DMS79 treated with DMSO at 0.1 percent for 48 hours (cell line): Measurements from ENCODE around the gene INHA.

Experiments used
- DNase-seq: peaks from one replicate; lab custom pipeline; 2025; lab: John Stamatoyannopoulos, UW

Gene INHA

GRCh38 chr2:219572237-219573001 is at the start of gene INHA:
INHA (plus strand) TSS chr2:219572310; CDS start chr2:219572375, 65 bp downstream.
- DNase-seq = no peak

GRCh38 chr2:219523031-219523671 is 49.0 kb upstream of the INHA start:
- DNase-seq = no peak

GRCh38 chr2:219524817-219525216 is 47.3 kb upstream of the INHA start:
- DNase-seq = no peak

- DNase-seq = no peak
These were observed 46.4 kb upstream of the INHA start for GRCh38 chr2:219525533-219526232.

DNA sequence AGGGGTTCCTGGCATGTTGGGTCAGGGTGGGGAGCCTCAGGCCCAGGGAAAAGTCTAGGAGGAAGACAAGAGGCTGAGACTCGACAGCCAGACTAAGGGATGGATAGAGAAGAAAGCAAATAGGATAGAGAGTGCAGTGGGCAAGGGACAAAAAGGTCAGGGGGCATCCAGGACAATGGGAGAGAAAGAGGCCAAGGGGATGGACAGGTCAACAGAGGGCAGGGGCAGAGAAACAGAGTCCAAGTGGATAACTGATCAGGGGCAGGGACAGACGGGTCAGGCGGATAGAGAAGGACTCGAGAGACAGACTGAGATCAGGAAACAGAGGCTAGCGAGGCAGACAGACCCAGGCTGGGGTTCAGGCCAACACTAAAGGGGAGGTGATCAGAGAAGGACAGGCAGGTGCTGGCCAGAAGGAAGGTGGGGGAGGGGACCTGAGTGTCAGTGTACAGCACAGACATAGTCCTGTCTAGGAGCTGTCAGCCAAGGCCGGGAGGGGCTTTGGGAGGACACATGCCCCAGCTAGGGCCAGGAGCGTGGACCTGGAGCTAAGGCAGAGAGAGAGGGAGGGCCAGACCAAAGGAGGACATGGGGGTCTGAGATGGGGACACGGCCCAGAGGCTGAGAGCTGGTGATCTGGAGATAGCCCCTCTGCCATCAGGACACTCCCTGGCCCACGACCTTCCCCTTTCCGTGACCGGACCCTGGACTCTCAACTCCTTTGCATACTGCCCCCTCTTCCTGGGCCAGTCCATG is 45.6 kb upstream of the INHA start:
- DNase-seq = no peak

DNA sequence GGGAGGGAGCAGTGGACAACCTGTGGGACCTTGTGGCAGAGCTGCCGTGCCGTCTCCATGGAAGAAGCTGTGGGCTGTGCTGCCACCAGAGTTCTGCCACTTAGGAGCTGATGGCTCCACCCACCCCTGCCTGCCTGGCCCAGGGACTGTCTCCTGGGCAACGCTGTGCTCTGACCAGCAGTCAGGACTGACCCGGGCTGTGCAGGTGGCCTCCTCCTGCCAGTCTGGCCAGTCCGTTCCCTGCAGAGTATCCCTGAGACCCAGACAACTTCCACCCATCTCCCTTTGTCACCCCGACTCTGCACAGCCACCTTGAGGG is 45.1 kb upstream of the INHA start:
- peak; percentile 27 for DNase-seq

DNA sequence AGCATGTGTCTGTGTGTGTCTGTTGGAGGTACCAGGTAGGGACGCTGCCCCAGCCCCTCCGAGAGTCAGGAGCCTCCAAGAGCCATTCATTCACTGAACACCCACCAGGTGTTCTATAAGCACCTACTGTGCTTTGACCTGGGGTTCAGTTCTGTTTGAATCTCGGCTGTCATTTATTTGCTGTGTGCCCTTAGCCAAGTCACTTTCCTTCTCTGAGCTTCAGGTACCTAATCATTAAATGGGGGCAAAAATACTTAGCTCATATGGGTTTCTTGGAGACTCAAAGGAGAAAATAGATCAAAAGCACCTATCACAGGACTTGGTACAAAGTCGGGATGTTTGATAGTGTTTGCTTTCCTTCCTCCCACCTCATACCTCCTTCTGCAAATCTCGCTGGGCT is 44.6 kb upstream of the INHA start:
- no peak for DNase-seq

- DNase-seq = peak; percentile 66
These were observed 41.8 kb upstream of the INHA start for GRCh38 chr2:219530048-219530963.

GRCh38 chr2:219531639-219532377 is 40.3 kb upstream of the INHA start:
- DNase-seq = peak; percentile 46

- no peak for DNase-seq
These were observed 39.8 kb upstream of the INHA start for GRCh38 chr2:219532378-219532649.

DNA sequence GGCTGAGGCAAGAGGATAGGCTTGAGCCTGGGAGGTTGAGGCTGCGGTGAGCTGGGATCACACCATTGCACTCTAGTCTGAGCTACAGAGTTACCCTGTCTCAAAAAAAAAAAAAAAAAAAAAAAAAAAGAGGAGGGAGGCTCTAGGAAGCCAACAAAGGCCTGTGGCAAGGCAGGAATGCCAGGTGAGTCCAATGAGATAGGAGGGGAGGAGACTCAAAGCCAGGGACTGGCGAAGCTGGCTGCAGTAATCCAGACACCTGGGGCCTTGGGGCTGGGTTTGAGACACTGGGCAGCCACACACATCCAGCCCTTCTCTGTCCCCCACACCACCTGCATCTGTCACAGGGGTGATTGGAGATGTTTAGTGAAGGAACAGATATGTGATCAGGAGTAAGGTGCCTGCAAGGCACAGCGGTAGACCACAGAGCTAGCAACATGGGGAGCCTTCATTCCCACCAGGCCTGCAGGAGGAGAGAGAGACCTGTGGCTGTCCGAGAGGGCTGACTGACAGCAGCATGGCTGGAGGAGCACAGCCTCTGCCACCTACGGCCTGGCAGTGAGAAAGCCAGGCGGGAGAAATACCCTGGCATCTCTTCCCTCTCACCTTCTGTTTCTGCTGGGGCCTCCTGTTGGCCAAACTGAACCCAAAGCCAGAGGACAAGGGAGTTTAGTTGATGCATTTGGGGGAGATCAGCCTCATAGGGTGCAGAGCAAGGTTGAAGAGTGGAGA is 38.0 kb upstream of the INHA start:
- no peak for DNase-seq

GRCh38 chr2:219536425-219536824 is 35.7 kb upstream of the INHA start:
- DNase-seq = no peak

- DNase-seq = no peak
These were observed 35.1 kb upstream of the INHA start for GRCh38 chr2:219536967-219537366.

DNA sequence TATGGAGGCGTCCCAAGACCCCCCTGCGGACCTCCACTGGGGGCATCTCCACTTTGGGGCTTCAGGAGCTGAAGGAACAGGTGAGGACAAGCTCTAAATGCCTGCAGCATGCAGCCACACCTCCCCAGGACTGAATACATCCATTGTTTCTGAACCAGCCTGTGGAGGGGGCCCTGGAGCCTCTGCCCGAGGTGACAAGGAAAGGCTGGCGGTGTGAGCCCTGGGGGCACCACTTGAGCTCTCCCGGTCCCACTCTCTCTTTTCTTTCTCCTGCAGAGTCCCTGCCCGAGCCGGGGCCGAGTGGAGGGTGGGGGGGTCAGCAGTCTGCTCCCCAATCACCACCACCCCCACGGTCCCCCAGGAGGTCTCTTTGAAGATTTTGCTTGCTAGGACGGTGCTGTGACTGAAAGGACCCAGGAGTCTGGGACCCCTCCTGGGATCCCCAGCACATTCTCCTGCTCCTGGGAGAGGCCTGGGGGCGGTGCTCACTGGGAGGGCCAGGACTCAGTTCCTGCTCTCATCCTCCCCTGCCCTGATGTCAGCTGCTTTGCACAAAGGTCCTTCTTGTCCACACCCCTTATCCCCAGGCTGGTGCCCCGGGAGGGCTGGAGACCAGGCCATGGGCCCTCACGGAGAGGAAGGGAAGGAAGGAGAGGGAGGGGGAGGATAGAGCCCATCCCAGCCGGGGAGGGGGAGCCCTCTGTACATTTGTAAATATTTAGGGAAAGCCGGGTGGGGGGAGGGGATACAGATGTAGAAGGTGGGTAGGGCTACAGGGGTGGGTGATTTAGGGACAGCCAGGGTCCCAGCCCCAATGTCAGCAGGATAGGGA is 34.2 kb upstream of the INHA start:
- DNase-seq = no peak

GRCh38 chr2:219538504-219538951 is 33.6 kb upstream of the INHA start:
- no peak for DNase-seq

DNA sequence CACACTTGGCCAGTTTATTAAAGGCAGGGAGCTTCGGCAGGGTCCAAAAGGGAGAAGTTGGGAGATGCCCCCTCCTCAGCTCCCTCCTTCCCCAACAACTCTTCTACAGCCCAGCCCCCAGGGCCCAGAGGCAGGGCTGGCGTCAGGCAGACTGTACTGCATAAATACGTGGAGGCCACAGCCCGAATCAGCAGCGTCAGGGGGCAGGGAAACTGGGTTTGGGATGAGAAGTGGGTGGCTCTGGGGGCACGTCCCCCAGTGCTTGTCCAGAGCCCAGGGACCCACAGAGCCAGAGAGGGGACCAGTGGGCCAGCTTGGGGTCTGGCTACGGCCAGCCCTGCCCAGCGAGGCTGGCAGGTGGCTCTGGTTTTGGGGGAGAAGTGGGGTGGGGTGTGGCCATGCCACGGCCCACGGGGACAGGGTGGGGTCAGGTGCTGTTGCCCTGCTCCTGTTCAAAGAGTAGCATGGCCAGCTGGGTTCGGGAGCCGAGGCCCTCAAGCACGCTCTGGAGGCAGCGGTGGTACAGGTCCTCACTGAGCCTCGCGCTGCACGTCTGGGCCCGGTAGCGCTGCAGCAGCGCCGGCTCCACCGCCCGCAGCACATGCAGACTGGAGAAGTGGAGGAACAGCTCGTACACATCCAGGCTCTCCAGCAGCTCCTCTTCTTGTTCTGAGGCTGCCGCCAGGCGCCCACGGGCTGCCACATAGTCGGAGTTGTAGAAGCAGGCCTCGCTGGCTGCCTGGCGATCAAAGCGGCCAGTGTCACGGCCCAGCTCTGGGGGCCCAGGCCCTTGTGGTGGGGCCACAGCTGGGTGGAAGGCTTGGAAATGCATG is 32.9 kb upstream of the INHA start:
- no peak for DNase-seq

GRCh38 chr2:219539926-219540678 is 32.0 kb upstream of the INHA start:
- no peak for DNase-seq
